ENCODE measurements around the gene PELI1.

Gene PELI1

DNA sequence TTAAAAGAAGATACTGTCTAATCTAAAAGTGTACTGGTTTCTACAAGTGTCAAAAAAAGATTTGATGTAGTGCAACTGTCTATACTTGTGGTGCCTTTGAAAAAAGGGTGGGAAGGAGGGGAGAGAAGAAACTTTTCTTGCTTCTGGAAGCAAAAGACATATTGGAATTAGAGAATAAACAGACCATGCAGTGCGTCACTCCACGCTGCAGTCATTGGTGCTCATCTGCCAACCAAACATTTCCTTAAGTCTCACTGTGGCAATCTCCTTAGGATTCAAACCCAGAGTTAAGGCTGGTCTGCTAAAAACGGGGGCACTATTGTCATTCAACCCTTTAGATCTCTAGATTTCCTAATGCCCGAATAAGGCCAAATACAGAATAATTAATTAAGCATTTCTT, 50.9 kb downstream of the PELI1 start:
- no peak for TF ChIP-seq CTCF (IDR thresholded peaks at IDR 0.05)
- peaks cover 40 to 57% (median 46%) of the 10 kb centered on the region in 3 donors for H3K36me3 ChIP-seq
- peaks cover 0 to 6% (median 0%) of the 10 kb centered on the region in 4 donors for H3K4me1 ChIP-seq
- no peaks in the 10 kb centered on the region for H3K9me3 ChIP-seq
- no peaks in the 10 kb centered on the region for H3K27me3 ChIP-seq
- H3K27ac ChIP-seq: no peak overlapping the region
- intact Hi-C loops (cut with DNase I; ENCODE audit: low total_unique reads): no loop called here
- no peak overlapping the region for H3K4me3 ChIP-seq
- DNase-seq: no peak

- no peaks in the 10 kb centered on the region for H3K4me1 ChIP-seq
- TF ChIP-seq CTCF (IDR thresholded peaks at IDR 0.05): no peak
- H3K4me3 ChIP-seq: no peak overlapping the region
- H3K27me3 ChIP-seq: no peaks in the 10 kb centered on the region
- no peak overlapping the region for H3K27ac ChIP-seq
- peaks cover 40 to 57% (median 46%) of the 10 kb centered on the region in 3 donors for H3K36me3 ChIP-seq
- H3K9me3 ChIP-seq: no peaks in the 10 kb centered on the region
- intact Hi-C loops (cut with DNase I; ENCODE audit: low total_unique reads): no loop called here
- no peak for DNase-seq
Measured at GRCh38 chr2:64092502-64092901, 51.7 kb downstream of the PELI1 start.

- Histone ChIP-seq H3K9me3 (no peaks in the 10 kb centered on the region), H3K4me1 (no peaks in the 10 kb centered on the region), H3K27ac (no peak overlapping the region), H3K4me3 (no peak overlapping the region), H3K36me3 (peaks cover 23 to 39% (median 31%) of the 10 kb centered on the region in 3 donors), H3K27me3 (no peaks in the 10 kb centered on the region)
- DNase-seq: no peak
- no peak for TF ChIP-seq CTCF (IDR thresholded peaks at IDR 0.05)
- intact Hi-C loops (cut with DNase I; ENCODE audit: low total_unique reads): no loop called here
Measured at GRCh38 chr2:64090264-64090663, 54.0 kb downstream of the PELI1 start.

- no peak for DNase-seq
- no peaks in the 10 kb centered on the region for H3K4me1 ChIP-seq
- no peak overlapping the region for H3K27ac ChIP-seq
Measured at GRCh38 chr2:64086347-64087082, 57.7 kb downstream of the PELI1 start.

GRCh38 chr2:64085936-64086335, 58.3 kb downstream of the PELI1 start:
- TF ChIP-seq CTCF (IDR thresholded peaks at IDR 0.05): no peak

More at GRCh38 chr2:64086347-64087082, 57.7 kb downstream of the PELI1 start:
- Histone ChIP-seq H3K36me3 (peaks cover 5 to 11% (median 8%) of the 10 kb centered on the region in 3 donors), H3K9me3 (no peaks in the 10 kb centered on the region), H3K27me3 (no peaks in the 10 kb centered on the region), H3K4me3 (no peak overlapping the region)
- no peak for TF ChIP-seq CTCF (IDR thresholded peaks at IDR 0.05)
- intact Hi-C loops (cut with DNase I; ENCODE audit: low total_unique reads): no loop called here

More at GRCh38 chr2:64085936-64086335, 58.3 kb downstream of the PELI1 start:
- H3K9me3 ChIP-seq: no peaks in the 10 kb centered on the region
- H3K27ac ChIP-seq: no peak overlapping the region
- H3K4me3 ChIP-seq: no peak overlapping the region
- peaks cover 0 to 6% (median 2%) of the 10 kb centered on the region in 3 donors for H3K36me3 ChIP-seq
- intact Hi-C loops (cut with DNase I; ENCODE audit: low total_unique reads): no loop called here
- no peaks in the 10 kb centered on the region for H3K27me3 ChIP-seq
- no peak for DNase-seq
- H3K4me1 ChIP-seq: no peaks in the 10 kb centered on the region

Data from tibial artery (tissue), 4 donors.